HS-27A (cell line): Measurements from ENCODE around the gene SHANK1.
"Not testable (repeated sequence)": the region's sequence is repeated elsewhere in the genome, so short reads cannot be mapped to it uniquely, and the experiment has no call there.

Experiments
- DNase-seq: peaks from one replicate; pipeline ENCODE4 v3.0.0-alpha.2; 2012; ENCODE audit warnings: low read depth, missing footprints

The SHANK1 gene

GRCh38 chr19:50633973-50634372, 85.6 kb downstream of the SHANK1 start:
- no peak for DNase-seq

GRCh38 chr19:50633359-50633758, 86.2 kb downstream of the SHANK1 start:
- DNase-seq: no peak

GRCh38 chr19:50632151-50632835, 87.3 kb downstream of the SHANK1 start:
- no peak for DNase-seq

GRCh38 chr19:50629801-50630200, 89.8 kb downstream of the SHANK1 start:
- DNase-seq: no peak

- DNase-seq: no peak
Measured at GRCh38 chr19:50629194-50629593, 90.4 kb downstream of the SHANK1 start.

GRCh38 chr19:50628551-50628950, 91.1 kb downstream of the SHANK1 start:
- no peak for DNase-seq

- DNase-seq: no peak
Measured at GRCh38 chr19:50628146-50628545, 91.5 kb downstream of the SHANK1 start.

GRCh38 chr19:50626795-50627194, 92.8 kb downstream of the SHANK1 start:
- DNase-seq: no peak

- no peak for DNase-seq
Measured at GRCh38 chr19:50626011-50626410, 93.6 kb downstream of the SHANK1 start.

GRCh38 chr19:50624949-50625600, 94.5 kb downstream of the SHANK1 start:
- no peak for DNase-seq

GRCh38 chr19:50620394-50620906, 99.2 kb downstream of the SHANK1 start:
- not testable (repeated sequence) for DNase-seq

GRCh38 chr19:50619184-50619583, 100.4 kb downstream of the SHANK1 start:
- not testable (repeated sequence) for DNase-seq

GRCh38 chr19:50618379-50618778, 101.2 kb downstream of the SHANK1 start:
- not testable (repeated sequence) for DNase-seq

GRCh38 chr19:50612504-50613404, 106.8 kb downstream of the SHANK1 start:
- DNase-seq: not testable (repeated sequence)
